Uterus (tissue), 4 donors: ENCODE results near the gene ROBO2. TPM values are rescaled to one million over a fixed set of nuclear protein-coding genes. Genes with fewer than 3 reads are reported as not detected.

Experiments used
- DNase-seq, 2 donors: peaks; one replicate each; pipeline ENCODE4 v3.0.0-alpha.2; 2019 to 2020
- H3K27ac ChIP-seq, 2 donors: fragments of 200-600 bp; sonication (generic); 1 replicate in 1 of 2; 2 replicates in 1 of 2; pipeline ENCODE4 v1.5.1; 2016 to 2018
- H3K27me3 ChIP-seq, 2 donors: fragments of 200-600 bp; sonication (generic); one replicate each; pipeline ENCODE4 v1.5.1; 2018 to 2019; ENCODE audit warnings: control low read depth in 1 of 2
- H3K36me3 ChIP-seq, 2 donors: fragments of 200-600 bp; sonication (generic); one replicate each; pipeline ENCODE4 v1.5.1; 2019; ENCODE audit warnings: control low read depth in 1 of 2
- H3K4me1 ChIP-seq, 2 donors: fragments of 200-600 bp; sonication (generic); one replicate each; pipeline ENCODE4 v1.5.1; 2018 to 2019; ENCODE audit warnings: control low read depth in 1 of 2
- H3K4me3 ChIP-seq, 2 donors: fragments of 200-600 bp; sonication (generic); 1 replicate in 1 of 2; 2 replicates in 1 of 2; pipeline ENCODE4 v1.5.1; 2018 to 2019; ENCODE audit warnings: mild to moderate bottlenecking in 1 of 2
- H3K9me3 ChIP-seq, 2 donors: fragments of 200-600 bp; sonication (generic); one replicate each; pipeline ENCODE4 v1.5.1; 2019; ENCODE audit warnings: control low read depth in 1 of 2
- CTCF ChIP-seq, 4 experiments: fragments of 200-600 bp in 2 of 4; fragments of 450-650 bp in 2 of 4; sonication (generic) in 2 of 4; IDR thresholded peaks; one replicate each; pipeline ENCODE4 v1.5.1; 2016 to 2019; ENCODE audit warnings: antibody characterized with exemption in 4 of 4, mild to moderate bottlenecking in 2 of 4, moderate library complexity in 1 of 4
- POLR2A ChIP-seq, 2 donors: fragments of 450-650 bp; IDR thresholded peaks; one replicate each; pipeline ENCODE4 v1.6.1; 2016; ENCODE audit warnings: antibody characterized with exemption in 2 of 2, mild to moderate bottlenecking in 1 of 2, moderate library complexity in 1 of 2
- intact Hi-C: fragments of 100-400 bp; cut with DNase I; formaldehyde crosslinking; loops from one replicate; pipeline ENCODE4 v1.15.1; 2023; ENCODE audit warnings: low total_unique reads
- total RNA-seq, 4 donors: library from RNA; depleted of rRNA in 3 of 4; stranded (reverse); fragments of >200 nt in 3 of 4; gene quantifications; one replicate each; pipeline versions ENCODE4 v1.1.0 to v1.2.4, GENCODE V29; 2014 to 2023
- donor health status: DM: yes; HTN: yes; CAD: no.

ROBO2 gene
- total RNA-seq, 4 donors from 2014 or later, result 0.26 to 51.3 (median 0.49) TPM; not detected in 1

GRCh38 chr3:77541203-77541922, 501.5 kb downstream of the ROBO2 start:
- intact Hi-C loops, result no loop called here
- DNase-seq, result no peak
- H3K9me3 ChIP-seq, result no peaks in the 10 kb centered on the region
- H3K27me3 ChIP-seq, result no peaks in the 10 kb centered on the region
- no peaks in the 10 kb centered on the region for H3K36me3 ChIP-seq
- TF ChIP-seq CTCF (IDR thresholded peaks at IDR 0.05), result no peak
- no peak for TF ChIP-seq POLR2A (IDR thresholded peaks at IDR 0.05)
- no peak overlapping the region for H3K4me3 ChIP-seq
- H3K27ac ChIP-seq, result no peak overlapping the region
- no peaks in the 10 kb centered on the region for H3K4me1 ChIP-seq

GRCh38 chr3:77546246-77546645, 506.3 kb downstream of the ROBO2 start:
- Histone ChIP-seq H3K4me3 (no peak overlapping the region), H3K36me3 (no peaks in the 10 kb centered on the region), H3K27ac (no peak overlapping the region), H3K27me3 (no peaks in the 10 kb centered on the region), H3K4me1 (no peaks in the 10 kb centered on the region), H3K9me3 (no peaks in the 10 kb centered on the region)
- no peak for DNase-seq
- TF ChIP-seq POLR2A (IDR thresholded peaks at IDR 0.05), result no peak
- no peak for TF ChIP-seq CTCF (IDR thresholded peaks at IDR 0.05)
- intact Hi-C loops, result no loop called here

DNA sequence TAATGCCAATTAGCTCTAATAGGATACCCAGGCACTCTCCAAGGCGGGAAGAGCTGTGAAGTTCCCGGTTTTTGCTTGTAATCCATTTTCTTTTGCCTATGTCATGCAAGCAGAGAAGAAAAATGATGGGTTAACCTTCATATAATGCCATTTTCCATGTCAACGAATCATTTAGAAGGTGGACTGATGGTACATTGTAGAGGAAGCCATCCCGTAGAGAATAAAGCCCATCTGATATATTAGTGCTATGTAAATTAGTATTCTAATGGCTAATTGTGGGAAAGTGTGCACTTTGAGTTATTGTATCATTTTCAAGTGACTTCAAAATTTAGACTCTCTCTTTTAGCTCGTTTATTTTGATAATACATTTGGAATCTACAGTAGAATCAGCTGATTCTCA, 509.1 kb downstream of the ROBO2 start:
- no peak for TF ChIP-seq POLR2A (IDR thresholded peaks at IDR 0.05)
- no peak for TF ChIP-seq CTCF (IDR thresholded peaks at IDR 0.05)
- intact Hi-C loops, result no loop called here

GRCh38 chr3:77553240-77553639, 513.3 kb downstream of the ROBO2 start:
- TF ChIP-seq POLR2A (IDR thresholded peaks at IDR 0.05) (no peak), CTCF (IDR thresholded peaks at IDR 0.05) (no peak)
- Histone ChIP-seq H3K4me1 (no peaks in the 10 kb centered on the region), H3K9me3 (no peaks in the 10 kb centered on the region), H3K36me3 (no peaks in the 10 kb centered on the region), H3K27me3 (no peaks in the 10 kb centered on the region), H3K27ac (no peak overlapping the region), H3K4me3 (no peak overlapping the region)
- intact Hi-C loops, result no loop called here
- no peak for DNase-seq

More for the DNA sequence above, 509.1 kb downstream of the ROBO2 start:
- H3K36me3 ChIP-seq, result no peaks in the 10 kb centered on the region
- H3K27me3 ChIP-seq, result no peaks in the 10 kb centered on the region
- no peak overlapping the region for H3K4me3 ChIP-seq
- no peaks in the 10 kb centered on the region for H3K4me1 ChIP-seq
- no peak overlapping the region for H3K27ac ChIP-seq
- DNase-seq, result no peak
- no peaks in the 10 kb centered on the region for H3K9me3 ChIP-seq

- no peak for DNase-seq
- intact Hi-C loops, result no loop called here
- Histone ChIP-seq H3K36me3 (no peaks in the 10 kb centered on the region), H3K27me3 (no peaks in the 10 kb centered on the region), H3K27ac (no peak overlapping the region), H3K4me3 (no peak overlapping the region), H3K9me3 (no peaks in the 10 kb centered on the region), H3K4me1 (no peaks in the 10 kb centered on the region)
- TF ChIP-seq CTCF (IDR thresholded peaks at IDR 0.05) (no peak), POLR2A (IDR thresholded peaks at IDR 0.05) (no peak)
These were observed 522.2 kb downstream of the ROBO2 start for GRCh38 chr3:77562089-77562488.
